OCI-LY1 (cell line): Measurements from ENCODE around the gene JAKMIP3.

Experiments
- H2AFZ ChIP-seq: fragments of 200-600 bp; sonication (generic), shearing (Covaris generic); 2 replicates; pipeline ENCODE4 v1.6.0; 2014; ENCODE audit warnings: antibody characterized with exemption, mild to moderate bottlenecking, low read length
- H3F3A ChIP-seq: fragments of 200-600 bp; sonication (generic), shearing (Covaris generic); 2 replicates; pipeline ENCODE4 v1.6.0; 2014; ENCODE audit warnings: mild to moderate bottlenecking, antibody characterized with exemption, low read length, moderate library complexity; ENCODE audit not compliant: insufficient read depth
- H3K27ac ChIP-seq: fragments of 200-600 bp; sonication (generic); 2 replicates; pipeline ENCODE4 v1.5.1; 2014; ENCODE audit warnings: low read length, mixed run types, mild to moderate bottlenecking, low read depth; ENCODE audit not compliant: poor library complexity, severe bottlenecking
- H3K27me3 ChIP-seq: fragments of 200-600 bp; sonication (generic); 2 replicates; pipeline ENCODE4 v1.6.0; 2014; ENCODE audit warnings: antibody characterized with exemption, mild to moderate bottlenecking, low read length, moderate library complexity; ENCODE audit not compliant: insufficient read depth
- H3K36me3 ChIP-seq: fragments of 200-600 bp; sonication (generic); 2 replicates; pipeline ENCODE4 v1.6.1; 2014; ENCODE audit warnings: mild to moderate bottlenecking, antibody characterized with exemption, low read length, moderate library complexity, mixed read lengths; ENCODE audit not compliant: insufficient read depth
- H3K4me1 ChIP-seq: fragments of 200-600 bp; sonication (generic); 2 replicates; pipeline ENCODE4 v1.5.1; 2014; ENCODE audit warnings: mild to moderate bottlenecking, low read length, moderate library complexity; ENCODE audit not compliant: insufficient read depth, severe bottlenecking
- H3K4me2 ChIP-seq: fragments of 200-600 bp; sonication (generic), shearing (Covaris generic); 2 replicates; pipeline ENCODE4 v1.6.1; 2014; ENCODE audit warnings: low read length
- H3K4me3 ChIP-seq: fragments of 200-600 bp; sonication (generic); 2 replicates; pipeline ENCODE4 v1.5.1; 2014; ENCODE audit warnings: low read length, low read depth, mild to moderate bottlenecking, mixed read lengths; ENCODE audit not compliant: poor library complexity, severe bottlenecking
- H3K79me2 ChIP-seq: fragments of 200-600 bp; shearing (Covaris generic); 2 replicates; pipeline ENCODE4 v1.6.1; 2016; ENCODE audit warnings: mixed run types, low read length, mixed read lengths; ENCODE audit not compliant: insufficient read depth
- H3K9ac ChIP-seq: fragments of 200-600 bp; sonication (generic), shearing (Covaris generic); 2 replicates; pipeline ENCODE4 v1.6.1; 2014; ENCODE audit warnings: mild to moderate bottlenecking, low read length, mixed read lengths
- H3K9me2 ChIP-seq: fragments of 200-600 bp; sonication (generic), shearing (Covaris generic); 2 replicates; pipeline ENCODE4 v1.6.1; 2014; ENCODE audit warnings: low read depth, mild to moderate bottlenecking, low read length, mixed read lengths
- H3K9me3 ChIP-seq: fragments of 200-600 bp; shearing (Covaris generic); 2 replicates; pipeline ENCODE4 v1.6.1; 2014; ENCODE audit warnings: low read length, mixed read lengths
- H4K20me1 ChIP-seq: fragments of 200-600 bp; sonication (generic), shearing (Covaris generic); 2 replicates; pipeline ENCODE4 v1.6.0; 2016; ENCODE audit warnings: mild to moderate bottlenecking, low read length; ENCODE audit not compliant: insufficient read depth
- CTCF ChIP-seq: fragments of 200-600 bp; sonication (generic), shearing (Covaris generic); IDR thresholded peaks from 2 replicates; pipeline ENCODE4 v1.5.1; 2017; ENCODE audit warnings: mild to moderate bottlenecking, antibody characterized with exemption, low read length, moderate library complexity, mixed read lengths
- EZH2 ChIP-seq: fragments of 200-600 bp; sonication (generic), shearing (Covaris generic); IDR thresholded peaks from 2 replicates; pipeline ENCODE4 v1.8.0; 2017; ENCODE audit warnings: borderline replicate concordance, mixed run types, mild to moderate bottlenecking, antibody characterized with exemption, low read length, moderate library complexity, mixed read lengths

The JAKMIP3 gene

GRCh38 chr10:132054564-132054963 is 11.2 kb upstream of the JAKMIP3 start:
- H3K9me2 ChIP-seq = no peaks in the 10 kb centered on the region
- H3F3A ChIP-seq = no peaks in the 10 kb centered on the region
- H2AFZ ChIP-seq = no peak overlapping the region
- peaks cover 10% of the 10 kb centered on the region; the same call in 1 of the 2 replicates for H3K9me3 ChIP-seq
- TF ChIP-seq CTCF (no peak), EZH2 (no peak)
- H3K36me3 ChIP-seq = no peaks in the 10 kb centered on the region
- H3K4me2 ChIP-seq = no peak overlapping the region
- no peaks in the 10 kb centered on the region for H3K4me1 ChIP-seq
- no peaks in the 10 kb centered on the region for H3K79me2 ChIP-seq
- no peaks in the 10 kb centered on the region for H3K27me3 ChIP-seq
- H3K9ac ChIP-seq = no peak overlapping the region
- H3K4me3 ChIP-seq = no peak overlapping the region
- no peak overlapping the region for H3K27ac ChIP-seq
- H4K20me1 ChIP-seq = no peaks in the 10 kb centered on the region

GRCh38 chr10:132055616-132056015 is 10.1 kb upstream of the JAKMIP3 start:
- H3K36me3 ChIP-seq = no peaks in the 10 kb centered on the region
- no peaks in the 10 kb centered on the region for H3F3A ChIP-seq
- no peak overlapping the region for H3K4me3 ChIP-seq
- H4K20me1 ChIP-seq = no peaks in the 10 kb centered on the region
- no peaks in the 10 kb centered on the region for H3K9me2 ChIP-seq
- peaks cover 10% of the 10 kb centered on the region; the same call in 1 of the 2 replicates for H3K9me3 ChIP-seq
- TF ChIP-seq EZH2 (no peak), CTCF (no peak)
- no peak overlapping the region for H2AFZ ChIP-seq
- H3K4me1 ChIP-seq = no peaks in the 10 kb centered on the region
- no peak overlapping the region for H3K9ac ChIP-seq
- no peak overlapping the region for H3K27ac ChIP-seq
- no peak overlapping the region for H3K4me2 ChIP-seq
- H3K79me2 ChIP-seq = no peaks in the 10 kb centered on the region
- H3K27me3 ChIP-seq = no peaks in the 10 kb centered on the region

- Histone ChIP-seq H3K4me2 (no peak overlapping the region), H4K20me1 (no peaks in the 10 kb centered on the region), H3F3A (no peaks in the 10 kb centered on the region), H3K36me3 (no peaks in the 10 kb centered on the region), H3K9me2 (no peaks in the 10 kb centered on the region), H3K79me2 (no peaks in the 10 kb centered on the region), H3K4me3 (no peak overlapping the region), H3K4me1 (no peaks in the 10 kb centered on the region), H3K9me3 (peaks cover 10% of the 10 kb centered on the region; the same call in 1 of the 2 replicates), H3K27ac (no peak overlapping the region), H3K27me3 (no peaks in the 10 kb centered on the region), H2AFZ (no peak overlapping the region), H3K9ac (no peak overlapping the region)
- TF ChIP-seq EZH2 (no peak), CTCF (no peak)
Observed at GRCh38 chr10:132056663-132057062, 9.1 kb upstream of the JAKMIP3 start.
